Right lobe of liver (tissue), 6 donors: ENCODE results near the gene CDH4. TPM values are rescaled to one million over a fixed set of nuclear protein-coding genes. Genes with fewer than 3 reads are reported as not detected.

ENCODE experiments used
- ATAC-seq, 4 donors: fragments of 200-7000 bp; cut with Tn5 transposase; one replicate each; pipeline ENCODE4 v1.9.1; 2020; ENCODE audit warnings: mild to moderate bottlenecking in 4 of 4, moderate library complexity in 4 of 4
- DNase-seq, 3 donors: peaks; one replicate each; pipeline ENCODE4 v3.0.0-alpha.2; 2020
- H3K27ac ChIP-seq, 3 donors: fragments of 200-600 bp; one replicate each; pipeline ENCODE4 v1.8.0; 2022
- H3K27me3 ChIP-seq, 2 donors: fragments of 200-600 bp; one replicate each; pipeline ENCODE4 v1.8.0; 2022
- H3K36me3 ChIP-seq, 4 donors: fragments of 200-600 bp; sonication (generic) in 1 of 4; one replicate each; pipeline versions ENCODE4 v1.5.1 to v1.8.0; 2017 to 2022; ENCODE audit warnings: control low read depth in 1 of 4
- H3K4me1 ChIP-seq, 4 donors: fragments of 200-600 bp; sonication (generic) in 1 of 4; one replicate each; pipeline versions ENCODE4 v1.5.1 to v1.8.0; 2017 to 2022; ENCODE audit warnings: control low read depth in 1 of 4
- H3K4me3 ChIP-seq, 3 donors: fragments of 200-600 bp; one replicate each; pipeline ENCODE4 v1.8.0; 2022
- H3K9me3 ChIP-seq, 4 donors: fragments of 200-600 bp; sonication (generic) in 1 of 4; one replicate each; pipeline versions ENCODE4 v1.5.1 to v1.8.0; 2017 to 2022; ENCODE audit warnings: control low read depth in 1 of 4
- POLR2A ChIP-seq: fragments of 450-650 bp; IDR thresholded peaks from one replicate; pipeline ENCODE4 v1.6.1; 2017; ENCODE audit warnings: antibody characterized with exemption, mild to moderate bottlenecking
- WGBS: methylation state at CpG from one replicate; pipeline ENCODE4 v1.1.6; 2018; ENCODE audit warnings: low coverage, low lambda C conversion rate; ENCODE audit not compliant: insufficient coverage; ENCODE audit errors: missing lambda C conversion rate; 5-methylcytosine and 5-hydroxymethylcytosine counted together
- intact Hi-C, 2 donors: fragments of 100-400 bp; cut with DNase I; formaldehyde crosslinking; loops; one replicate each; pipeline versions ENCODE4 v1.11.2 to v1.14.1; 2022
- total RNA-seq, 6 experiments: library from RNA; depleted of rRNA in 2 of 6; stranded (reverse); fragments of >200 nt in 2 of 6; fragmentation: NEBNext Ultra II Directional in 3 of 6; extraction: Animal tissue kit (Norgen Biotek cat#: 25700) in 3 of 6; gene quantifications; one replicate each; pipeline versions ENCODE4 v1.1.0 to v1.2.4, GENCODE V29; 2016 to 2023
- TF ChIP-seq, protein P1 (sequence below), 4 donors: fragments of 200-600 bp in 3 of 4; fragments of 450-650 bp in 1 of 4; IDR thresholded peaks; one replicate each; pipeline versions ENCODE4 v1.5.1 to v1.8.0; 2016 to 2022; ENCODE audit warnings: antibody characterized with exemption in 4 of 4, mild to moderate bottlenecking in 2 of 4
- donor health status: DM: no; HTN: yes; CAD: no.
- donor health status: DM: no; HTN: no; CAD: no.
- donor health status: DM: no; HTN: no; CAD: no.
- donor health status: DM: no; HTN: yes; CAD: no.
- donor health status: DM: no; HTN: yes; CAD: no.

The CDH4 gene
- total RNA-seq, 6 experiments from 2014 or later = 0.02 to 0.14 (median 0.09) TPM; not detected in 3

DNA sequence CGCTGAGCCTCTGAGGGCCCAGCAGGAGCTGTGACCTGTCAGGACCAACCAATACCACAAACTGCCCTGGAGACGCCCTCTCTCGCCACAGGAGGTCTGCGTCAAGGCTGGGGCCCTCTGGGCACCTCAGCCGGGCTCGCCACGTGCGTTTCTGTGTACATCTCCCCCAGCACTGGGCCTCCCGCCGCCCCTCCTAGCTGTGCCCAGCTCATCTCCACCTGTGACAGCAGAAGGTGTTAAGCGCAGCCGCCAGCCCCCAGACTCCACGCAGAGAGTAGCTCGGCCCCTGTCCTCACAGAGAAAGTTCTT, 722.2 kb downstream of the CDH4 start:
- no peak for TF ChIP-seq POLR2A
- TF ChIP-seq, protein P1, sequence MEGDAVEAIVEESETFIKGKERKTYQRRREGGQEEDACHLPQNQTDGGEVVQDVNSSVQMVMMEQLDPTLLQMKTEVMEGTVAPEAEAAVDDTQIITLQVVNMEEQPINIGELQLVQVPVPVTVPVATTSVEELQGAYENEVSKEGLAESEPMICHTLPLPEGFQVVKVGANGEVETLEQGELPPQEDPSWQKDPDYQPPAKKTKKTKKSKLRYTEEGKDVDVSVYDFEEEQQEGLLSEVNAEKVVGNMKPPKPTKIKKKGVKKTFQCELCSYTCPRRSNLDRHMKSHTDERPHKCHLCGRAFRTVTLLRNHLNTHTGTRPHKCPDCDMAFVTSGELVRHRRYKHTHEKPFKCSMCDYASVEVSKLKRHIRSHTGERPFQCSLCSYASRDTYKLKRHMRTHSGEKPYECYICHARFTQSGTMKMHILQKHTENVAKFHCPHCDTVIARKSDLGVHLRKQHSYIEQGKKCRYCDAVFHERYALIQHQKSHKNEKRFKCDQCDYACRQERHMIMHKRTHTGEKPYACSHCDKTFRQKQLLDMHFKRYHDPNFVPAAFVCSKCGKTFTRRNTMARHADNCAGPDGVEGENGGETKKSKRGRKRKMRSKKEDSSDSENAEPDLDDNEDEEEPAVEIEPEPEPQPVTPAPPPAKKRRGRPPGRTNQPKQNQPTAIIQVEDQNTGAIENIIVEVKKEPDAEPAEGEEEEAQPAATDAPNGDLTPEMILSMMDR (IDR thresholded peaks at IDR 0.05) = no peak
- no peak overlapping the region for H3K27ac ChIP-seq
- peaks cover 0 to 19% (median 7%) of the 10 kb centered on the region in 4 donors for H3K36me3 ChIP-seq
- ATAC-seq (no peak), DNase-seq (no peak)
- 92% methylated on average over 4 of the region's 14 CpGs for WGBS
- no peaks in the 10 kb centered on the region for H3K27me3 ChIP-seq
- intact Hi-C loops = no loop called here
- H3K9me3 ChIP-seq = no peaks in the 10 kb centered on the region
- H3K4me1 ChIP-seq = no peaks in the 10 kb centered on the region
- no peak overlapping the region for H3K4me3 ChIP-seq

DNA sequence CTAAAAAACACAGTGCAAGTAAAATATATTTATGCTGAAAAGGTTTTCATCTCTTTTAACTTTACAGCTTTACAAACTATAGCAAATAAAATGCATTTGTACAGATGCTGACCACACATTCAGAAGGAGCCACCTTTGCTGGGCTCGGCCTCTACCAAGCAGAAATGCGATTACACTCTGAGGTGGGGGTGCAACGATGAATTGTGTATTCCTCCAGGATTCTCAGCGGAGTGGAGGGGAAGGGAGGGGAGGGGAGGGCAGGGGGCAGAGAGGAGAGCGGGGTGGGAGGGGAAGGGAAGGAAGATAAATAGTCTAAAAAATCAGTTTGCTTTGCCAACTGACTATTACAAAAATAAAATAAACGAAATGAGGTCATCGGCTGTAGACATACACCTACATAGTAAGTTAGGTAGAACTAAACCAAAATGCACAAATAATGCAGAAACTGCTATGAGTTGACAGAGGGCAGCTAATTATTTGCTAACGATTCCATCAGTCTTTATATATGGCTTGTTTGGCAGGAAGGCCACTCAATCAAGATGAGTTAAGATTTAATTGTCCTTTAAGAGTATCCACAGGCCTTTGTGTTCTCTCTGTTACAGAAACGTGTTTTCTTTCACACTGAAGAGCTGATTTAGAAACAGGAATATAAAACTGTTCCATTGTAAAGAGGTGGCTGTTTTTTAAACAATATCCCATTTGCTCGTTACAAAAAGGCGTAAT, 723.5 kb downstream of the CDH4 start:
- TF ChIP-seq, protein P1 (IDR thresholded peaks at IDR 0.05) = no peak
- no peak for TF ChIP-seq POLR2A
- H3K36me3 ChIP-seq = peaks cover 0 to 19% (median 7%) of the 10 kb centered on the region in 4 donors
- WGBS = 70% methylated on average over 9 of the region's 11 CpGs
- H3K9me3 ChIP-seq = no peaks in the 10 kb centered on the region
- no peaks in the 10 kb centered on the region for H3K27me3 ChIP-seq
- H3K4me3 ChIP-seq = no peak overlapping the region
- DNase-seq = no peak
- no peak overlapping the region for H3K27ac ChIP-seq
- no peaks in the 10 kb centered on the region for H3K4me1 ChIP-seq
- intact Hi-C loops = no loop called here
- ATAC-seq = no peak

DNA sequence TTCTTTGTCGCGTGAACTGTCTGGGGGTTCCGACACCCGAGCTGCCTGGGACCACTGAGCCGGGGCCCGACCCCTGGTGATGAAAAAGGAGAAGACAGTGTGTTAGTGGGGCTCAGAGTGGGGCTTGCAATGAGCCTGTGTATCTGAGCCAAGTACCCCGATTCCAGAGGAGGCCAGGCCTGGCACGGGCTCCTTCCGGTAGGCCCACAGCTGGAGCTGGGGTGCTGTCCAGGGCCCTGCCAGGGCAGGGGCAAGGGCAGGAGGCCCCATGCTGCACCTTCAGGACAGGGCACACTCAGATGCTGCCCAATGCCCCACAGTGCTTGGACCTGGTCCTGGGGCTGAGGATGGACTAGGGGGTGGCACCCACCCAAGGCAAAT, 724.2 kb downstream of the CDH4 start:
- no peak for TF ChIP-seq POLR2A
- TF ChIP-seq, protein P1 (IDR thresholded peaks at IDR 0.05) = no peak
- no peak overlapping the region for H3K4me3 ChIP-seq
- H3K27ac ChIP-seq = no peak overlapping the region
- WGBS = 83% methylated on average over 2 of the region's 9 CpGs
- H3K27me3 ChIP-seq = no peaks in the 10 kb centered on the region
- intact Hi-C loops = no loop called here
- DNase-seq (no peak), ATAC-seq (peak in 1 of 4 donors; percentile 13)
- peaks cover 0 to 19% (median 7%) of the 10 kb centered on the region in 4 donors for H3K36me3 ChIP-seq
- no peaks in the 10 kb centered on the region for H3K9me3 ChIP-seq
- H3K4me1 ChIP-seq = no peaks in the 10 kb centered on the region

DNA sequence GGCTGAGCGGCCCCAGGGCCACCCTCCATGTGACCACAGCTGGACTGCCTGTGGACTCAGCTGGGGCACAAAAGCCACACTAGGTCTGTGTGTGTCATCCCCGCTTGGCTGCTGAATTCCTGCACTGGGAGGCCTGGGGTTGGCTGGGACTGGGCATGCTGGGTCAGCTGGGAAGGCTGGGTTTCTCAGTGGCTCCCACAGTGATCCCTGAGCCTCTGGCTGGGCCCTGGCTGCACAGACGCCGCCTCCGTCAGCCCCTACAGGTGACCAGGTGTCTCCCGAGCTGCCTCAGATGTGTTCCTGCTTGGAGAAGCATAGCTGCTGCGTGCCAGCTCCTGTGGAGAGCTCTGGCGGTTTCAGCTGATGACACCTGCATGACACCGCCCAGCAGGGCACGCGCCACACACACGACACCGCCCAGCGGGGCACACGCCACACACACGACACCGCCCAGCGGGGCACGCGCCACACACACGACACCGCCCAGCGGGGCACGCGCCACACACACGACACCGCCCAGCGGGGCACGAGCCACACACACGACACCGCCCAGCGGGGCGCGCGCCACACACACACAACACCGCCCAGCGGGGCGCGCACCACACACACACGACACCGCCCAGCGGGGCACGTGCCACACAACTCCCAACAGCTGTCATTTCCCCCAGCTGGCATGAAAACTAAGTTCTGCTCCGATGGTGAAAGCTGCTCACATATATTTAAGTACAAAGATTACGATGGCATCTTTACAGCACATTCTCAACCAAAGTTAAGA, 724.8 kb downstream of the CDH4 start:
- H3K36me3 ChIP-seq = peaks cover 0 to 19% (median 7%) of the 10 kb centered on the region in 4 donors

More for the DNA sequence above, 724.8 kb downstream of the CDH4 start:
- Histone ChIP-seq H3K27ac (no peak overlapping the region), H3K4me1 (no peaks in the 10 kb centered on the region), H3K27me3 (no peaks in the 10 kb centered on the region), H3K9me3 (no peaks in the 10 kb centered on the region), H3K4me3 (no peak overlapping the region)
- WGBS = 94% methylated on average over 14 of the region's 45 CpGs
- ATAC-seq = no peak
- no peak for DNase-seq
- intact Hi-C loops = no loop called here
- TF ChIP-seq POLR2A = no peak
- TF ChIP-seq, protein P1 (IDR thresholded peaks at IDR 0.05) = no peak
